Measurements from ENCODE around the gene ZBTB46.

DNA sequence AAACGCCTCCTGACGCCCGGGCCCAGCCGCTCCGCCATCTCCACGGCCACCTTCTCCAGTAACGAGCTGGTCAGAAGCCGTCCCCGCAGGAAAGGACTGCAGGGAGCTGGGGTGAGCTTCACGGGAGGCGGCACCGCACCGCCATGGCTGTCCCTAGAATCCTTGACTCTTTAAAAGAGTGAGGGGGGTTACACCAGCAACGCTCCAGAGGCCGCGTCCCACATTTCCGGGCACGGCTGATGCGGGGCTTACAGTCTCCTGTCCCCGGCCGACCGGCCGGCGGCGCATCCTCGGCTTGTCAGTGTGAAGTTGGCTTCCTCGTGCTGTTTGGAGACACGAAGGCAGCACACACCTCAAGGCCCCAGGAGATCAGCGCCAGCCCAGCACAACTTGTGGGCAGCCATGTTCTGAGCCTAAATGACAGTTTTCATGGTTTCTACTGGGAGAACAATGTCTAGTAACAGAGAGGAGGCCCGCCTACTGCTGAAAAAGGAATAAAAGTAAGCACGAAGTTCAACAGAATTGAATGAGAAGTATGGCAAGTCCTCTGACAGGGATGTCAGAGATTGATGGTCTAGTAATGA, 61.1 kb downstream of the ZBTB46 start:
- TF ChIP-seq CTCF (conservative IDR thresholded peaks at IDR 0.05) (no peak), EZH2 (IDR thresholded peaks at IDR 0.05; ENCODE audit: low read depth) (no peak)
